ENCODE data around the gene PRX. TPM values are rescaled to one million over a fixed set of nuclear protein-coding genes. Genes with fewer than 3 reads are reported as not detected.
"Not testable (repeated sequence)": the region's sequence is repeated elsewhere in the genome, so short reads cannot be mapped to it uniquely, and the experiment has no call there.

Gene PRX
- polyA plus RNA-seq, 3 donors: 13.1 to 15.5 (median 14.2) TPM

- DNase-seq: no peak
These were observed 19.0 kb downstream of the PRX start for GRCh38 chr19:40393894-40394815.

- DNase-seq: no peak
These were observed 20.2 kb downstream of the PRX start for GRCh38 chr19:40392894-40393517.

GRCh38 chr19:40392123-40392522 lies 21.1 kb downstream of the PRX start:
- DNase-seq: no peak

- no peak for DNase-seq
These were observed 23.0 kb downstream of the PRX start, which contains the start of gene HIPK4 for GRCh38 chr19:40390084-40390742. Gene HIPK4 (minus strand): TSS chr19:40390181. CDS start chr19:40389902, 279 bp downstream.

GRCh38 chr19:40389404-40390083 lies 23.6 kb downstream of the PRX start:
- no peak for DNase-seq

- no peak for DNase-seq
These were observed 24.7 kb downstream of the PRX start for GRCh38 chr19:40388481-40388880.

- DNase-seq: no peak
These were observed 26.0 kb downstream of the PRX start for GRCh38 chr19:40387155-40387554.

- no peak for DNase-seq
These were observed 29.4 kb downstream of the PRX start for GRCh38 chr19:40383668-40384248.

- no peak for DNase-seq
These were observed 31.9 kb downstream of the PRX start for GRCh38 chr19:40381321-40381720.

- no peak for DNase-seq
These were observed 32.8 kb downstream of the PRX start for GRCh38 chr19:40380199-40381037.

- no peak for DNase-seq
These were observed 33.6 kb downstream of the PRX start for GRCh38 chr19:40379446-40380198.

- no peak for DNase-seq
These were observed 34.7 kb downstream of the PRX start for GRCh38 chr19:40378509-40378908.

- DNase-seq: no peak
These were observed 35.2 kb downstream of the PRX start for GRCh38 chr19:40377876-40378385.

- DNase-seq: no peak
These were observed 36.8 kb downstream of the PRX start for GRCh38 chr19:40376286-40376862.

GRCh38 chr19:40374084-40374483 lies 39.1 kb downstream of the PRX start:
- DNase-seq: no peak

- DNase-seq: no peak
These were observed 41.4 kb downstream of the PRX start for GRCh38 chr19:40371802-40372122.

GRCh38 chr19:40370997-40371801 lies 42.0 kb downstream of the PRX start:
- DNase-seq: no peak

- DNase-seq: not testable (repeated sequence)
These were observed 42.9 kb downstream of the PRX start for GRCh38 chr19:40370253-40370652.

GRCh38 chr19:40369797-40370196 lies 43.4 kb downstream of the PRX start:
- no peak for DNase-seq
